Endometrial microvascular endothelial cells (primary cell): ENCODE measurements around the gene ARMH1. TPM values are rescaled to one million over a fixed set of nuclear protein-coding genes. Genes with fewer than 3 reads are reported as not detected.
"Not testable (repeated sequence)": the region's sequence is repeated elsewhere in the genome, so short reads cannot be mapped to it uniquely, and the experiment has no call there.

Experiments used
- in situ Hi-C: cut with HindIII; loops from 2 replicates; pipeline ENCODE4 v1.10.0; 2017; ENCODE audit warnings: low sequenced_read_pairs, low pct_unique_long_range_greater_than_20kb; ENCODE audit errors: inconsistent ontology term
- total RNA-seq: library from RNA; depleted of rRNA; stranded (reverse); fragments of >200 nt; gene quantifications from one replicate; pipeline ENCODE4 v1.2.3, GENCODE V29; 2015; ENCODE audit errors: inconsistent ontology term

The ARMH1 gene
- total RNA-seq, 1 donor from 2014 or later: not detected

GRCh38 chr1:44735992-44736391, 61.5 kb downstream of the ARMH1 start:
- in situ Hi-C loops: no loop called here

- in situ Hi-C loops: not testable (repeated sequence)
These were observed 64.4 kb downstream of the ARMH1 start for GRCh38 chr1:44738953-44739306.

- in situ Hi-C loops: no loop called here
These were observed 65.0 kb downstream of the ARMH1 start, which contains the start of gene KIF2C for GRCh38 chr1:44739307-44740178. TSS of gene KIF2C (plus strand) at chr1:44739837. CDS start at chr1:44739933, 96 bp downstream.

DNA sequence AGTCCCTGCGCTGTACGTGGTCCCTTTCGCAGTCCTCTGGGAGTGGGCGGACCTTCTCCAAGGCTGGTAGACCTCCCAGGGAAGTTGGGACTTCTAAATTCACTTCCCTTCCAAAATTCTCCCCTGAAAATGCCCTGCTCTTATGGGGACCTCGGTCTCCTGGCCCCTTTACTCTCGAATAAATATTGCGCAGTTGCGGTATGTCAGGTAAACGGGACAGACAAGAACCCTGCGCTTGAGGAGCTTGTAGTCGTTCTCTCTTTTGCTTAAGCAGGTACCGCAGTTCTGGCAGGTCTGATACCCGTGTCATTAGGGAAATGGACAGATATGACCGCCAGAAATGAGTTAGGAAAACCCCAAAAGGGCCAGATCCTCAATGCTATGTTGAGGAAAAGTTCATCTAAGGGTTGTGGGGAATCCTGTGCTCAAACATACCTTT, 65.7 kb downstream of the ARMH1 start:
- in situ Hi-C loops: no loop called here

- in situ Hi-C loops: no loop called here
These were observed 68.7 kb downstream of the ARMH1 start for GRCh38 chr1:44743211-44743610.

DNA sequence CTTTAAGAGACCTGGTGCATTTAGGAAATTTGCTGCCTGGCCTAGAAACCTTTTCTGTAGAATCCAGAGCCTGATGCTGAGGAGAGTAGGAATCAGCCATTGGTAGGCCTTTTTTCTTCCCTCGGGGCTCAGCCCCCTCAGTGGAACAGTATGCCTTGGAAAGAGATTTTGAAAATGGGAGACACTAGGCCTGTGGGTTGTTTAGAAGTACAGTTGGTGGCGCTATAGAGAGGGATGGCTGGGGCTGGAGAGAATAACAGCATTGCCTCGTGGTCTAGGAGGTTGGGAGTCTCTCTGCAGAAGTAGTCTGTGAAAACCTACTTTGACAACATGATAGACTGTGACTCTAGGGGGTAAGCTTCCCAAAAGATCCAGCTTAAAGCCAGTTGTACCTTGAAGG, 73.4 kb downstream of the ARMH1 start:
- in situ Hi-C loops: no loop called here

- in situ Hi-C loops: no loop called here
These were observed 82.9 kb downstream of the ARMH1 start for GRCh38 chr1:44757420-44757819.

- in situ Hi-C loops: no loop called here
These were observed 84.6 kb downstream of the ARMH1 start for GRCh38 chr1:44759077-44759476.

- in situ Hi-C loops: no loop called here
These were observed 86.4 kb downstream of the ARMH1 start for GRCh38 chr1:44760876-44761275.

- in situ Hi-C loops: not testable (repeated sequence)
These were observed 91.9 kb downstream of the ARMH1 start for GRCh38 chr1:44766421-44766820.

Other genes with a start within 250 kb of the ARMH1 start
- gene TMEM53, start 233 bp upstream of the ARMH1 start, total RNA-seq: 5.2 TPM
- gene RNU5D-1, start 56.5 kb downstream of the ARMH1 start, total RNA-seq: not detected
- 37.8 TPM for gene KIF2C, start 65.1 kb downstream of the ARMH1 start, total RNA-seq
- 2,081 TPM for gene RPS8, start 100.8 kb downstream of the ARMH1 start, total RNA-seq
- not detected for gene BEST4, start 113.5 kb downstream of the ARMH1 start, total RNA-seq
- gene PLK3, start 125.7 kb downstream of the ARMH1 start, total RNA-seq: 39.2 TPM
- gene DYNLT4, start 132.6 kb downstream of the ARMH1 start, total RNA-seq: not detected
- gene BTBD19, start 133.8 kb downstream of the ARMH1 start, total RNA-seq: 8.5 TPM
- not detected for gene PTCH2, start 168.5 kb downstream of the ARMH1 start, total RNA-seq